Stimulated activated CD8-positive, alpha-beta memory T cell treated with anti-CD3 and anti-CD28 coated beads, Interleukin-7, amount 100 ng/mL, for 1 hour (primary cell): ENCODE results near the gene FMO1.
"Not testable (repeated sequence)": the region's sequence is repeated elsewhere in the genome, so short reads cannot be mapped to it uniquely, and the experiment has no call there.

Experiments used
- DNase-seq, 2 donors: peaks; one replicate each; pipeline ENCODE4 v3.0.0-alpha.2; 2020; ENCODE audit warnings: low read depth in 2 of 2

Gene FMO1

GRCh38 chr1:171280599-171280998 lies 32.3 kb downstream of the FMO1 start:
- no peak for DNase-seq

GRCh38 chr1:171286032-171286705 lies 37.9 kb downstream of the FMO1 start:
- no peak for DNase-seq

GRCh38 chr1:171290621-171291020 lies 42.3 kb downstream of the FMO1 start:
- DNase-seq = no peak

GRCh38 chr1:171292799-171293198 lies 44.5 kb downstream of the FMO1 start:
- no peak for DNase-seq

- not testable (repeated sequence) for DNase-seq
Measured at GRCh38 chr1:171295383-171295782, 47.1 kb downstream of the FMO1 start.

- DNase-seq = no peak
Measured at GRCh38 chr1:171295821-171296220, 47.5 kb downstream of the FMO1 start.

- no peak for DNase-seq
Measured at GRCh38 chr1:171296897-171297296, 48.6 kb downstream of the FMO1 start.

- no peak for DNase-seq
Measured at GRCh38 chr1:171298696-171299095, 50.4 kb downstream of the FMO1 start.

GRCh38 chr1:171299342-171299741 lies 51.0 kb downstream of the FMO1 start:
- no peak for DNase-seq

GRCh38 chr1:171300401-171300800 lies 52.1 kb downstream of the FMO1 start:
- DNase-seq = no peak

- no peak for DNase-seq
Measured at GRCh38 chr1:171310661-171311087, 62.4 kb downstream of the FMO1 start.

GRCh38 chr1:171311771-171312558 lies 63.7 kb downstream of the FMO1 start:
- no peak for DNase-seq

GRCh38 chr1:171313319-171313834 lies 65.1 kb downstream of the FMO1 start:
- DNase-seq = no peak

GRCh38 chr1:171313835-171314320 lies 65.6 kb downstream of the FMO1 start, which contains the start of gene FMO4:
FMO4 (plus strand) TSS chr1:171314183; CDS start chr1:171319826, 5,643 bp downstream.
- DNase-seq = peak; percentile 52 to 53

GRCh38 chr1:171329251-171329650 lies 81.0 kb downstream of the FMO1 start:
- DNase-seq = no peak

- DNase-seq = no peak
Measured at GRCh38 chr1:171334024-171334640, 85.8 kb downstream of the FMO1 start.
